Adrenal gland (tissue), 12 donors: Measurements from ENCODE around the gene PARVA. TPM values are rescaled to one million over a fixed set of nuclear protein-coding genes. Genes with fewer than 3 reads are reported as not detected.

Experiments
- DNase-seq, 7 donors: peaks; one replicate each; pipeline ENCODE4 v3.0.0-alpha.2; 2019 to 2020
- H3K27ac ChIP-seq, 5 donors: fragments of 200-600 bp; sonication (generic) in 4 of 5; 1 replicate in 3 of 5; 2 replicates in 2 of 5; pipeline versions ENCODE4 v1.5.1 to v1.8.0; 2016 to 2020; ENCODE audit warnings: mild to moderate bottlenecking in 1 of 5
- H3K27me3 ChIP-seq: fragments of 200-600 bp; 2 replicates; pipeline ENCODE4 v1.8.0; 2021
- H3K36me3 ChIP-seq, 2 donors: fragments of 200-600 bp; replicated peaks in 1 of 2; 1 replicate in 1 of 2; 2 replicates in 1 of 2; pipeline versions ENCODE4 v1.5.1 to v1.8.0; 2018 to 2022
- H3K4me1 ChIP-seq, 2 donors: fragments of 200-600 bp; replicated peaks in 1 of 2; 1 replicate in 1 of 2; 2 replicates in 1 of 2; pipeline versions ENCODE4 v1.5.1 to v1.8.0; 2018 to 2021
- H3K4me3 ChIP-seq, 4 donors: fragments of 200-600 bp; sonication (generic) in 3 of 4; one replicate each; pipeline ENCODE4 v1.5.1; 2016 to 2018
- H3K9me3 ChIP-seq, 3 donors: fragments of 200-600 bp; sonication (generic) in 1 of 3; replicated peaks in 1 of 3; 1 replicate in 2 of 3; 2 replicates in 1 of 3; pipeline versions ENCODE4 v1.5.1 to v1.8.0; 2016 to 2021
- POLR2A ChIP-seq, 2 donors: fragments of 450-650 bp; IDR thresholded peaks; one replicate each; pipeline ENCODE4 v1.6.1; 2017; ENCODE audit warnings: antibody characterized with exemption in 2 of 2, mild to moderate bottlenecking in 2 of 2, moderate library complexity in 1 of 2
- WGBS, 4 donors: extraction: QIAGEN DNeasy Blood & Tissue Kit in 2 of 4; methylation state at CpG; one replicate each; pipeline versions ENCODE4 v1.1.5 to v1.1.7; 2013 to 2017; 5-methylcytosine and 5-hydroxymethylcytosine counted together
- intact Hi-C, 2 donors: fragments of 100-400 bp; cut with DNase I; formaldehyde crosslinking; loops; one replicate each; pipeline versions ENCODE4 v1.14.1 to v1.15.0; 2022 to 2023
- polyA plus RNA-seq, 3 donors: library from polyadenylated mRNA; stranded (reverse); fragments of 200-250 nt in 2 of 3; fragments of 350-450 nt in 1 of 3; fragmentation: Illumina TruSeq in 1 of 3; extraction: RNeasy Lipid Tissue Mini Kit (QIAGEN cat#74804) in 1 of 3; gene quantifications; one replicate each; pipeline ENCODE4 v1.2.3, GENCODE V29; 2013 to 2014
- total RNA-seq, 9 donors: library from RNA; depleted of rRNA in 4 of 9; stranded (reverse); fragments of >200 nt in 4 of 9; fragments of 120-200 nt in 1 of 9; fragmentation: NEBNext Ultra II Directional in 1 of 9; extraction: Animal tissue kit (Norgen Biotek cat#: 25700) in 1 of 9; gene quantifications; one replicate each; pipeline versions ENCODE4 v1.1.0 to v1.2.4, GENCODE V29; 2013 to 2023
- TF ChIP-seq, protein P1 (sequence below), 6 experiments: fragments of 450-650 bp in 4 of 6; fragments of 200-600 bp in 2 of 6; sonication (generic) in 1 of 6; IDR thresholded peaks; 1 replicate in 5 of 6; 2 replicates in 1 of 6; pipeline versions ENCODE4 v1.5.1 to v1.8.0; 2016 to 2021; ENCODE audit warnings: antibody characterized with exemption in 6 of 6, mild to moderate bottlenecking in 2 of 6, moderate library complexity in 1 of 6
- donor health status: healthy with polysubstance abuse.
- donor health status: Bipolar disorder and iron deficiency.
- donor health status: DM: yes; HTN: yes; CAD: no.
- donor health status: DM: no; HTN: no; CAD: no.
- donor health status: DM: no; HTN: no; CAD: no.
- donor health status: DM: yes; HTN: yes; CAD: no.

PARVA gene
- total and polyA plus RNA-seq, 12 donors: 13.0 to 58.9 (median 31.4) TPM

DNA sequence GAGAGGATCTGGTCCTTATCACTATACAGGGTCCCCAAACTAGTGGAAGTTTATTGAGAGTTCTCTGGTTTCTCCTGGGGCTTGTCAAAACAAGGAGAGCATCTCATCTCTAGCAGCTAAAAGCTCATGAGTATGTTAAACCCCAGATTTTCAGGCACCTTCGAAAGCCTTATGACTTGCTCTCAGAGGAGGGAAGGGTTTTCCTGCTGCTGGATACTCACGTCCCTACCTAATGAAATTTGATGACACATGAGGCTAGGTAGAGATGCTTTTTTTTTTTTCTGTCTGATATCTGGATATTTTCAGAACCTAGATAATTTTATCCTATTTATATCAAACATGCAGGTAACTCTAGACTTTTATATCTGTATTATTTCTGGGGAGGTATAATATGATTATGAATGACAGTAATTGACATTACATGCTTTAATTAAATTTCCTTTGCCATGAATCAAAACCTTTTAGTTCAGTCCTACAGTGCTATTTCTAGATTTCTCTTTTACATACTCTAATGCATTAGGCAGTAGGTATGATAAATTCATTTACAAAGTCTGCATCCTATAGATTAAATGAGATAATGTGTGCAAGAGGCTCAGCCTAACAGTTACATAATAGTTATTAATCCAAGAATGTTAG, 73.9 kb downstream of the PARVA start:
- intact Hi-C loops: no loop called here
- peaks cover 0 to 3% of the 10 kb centered on the region in 2 donors for H3K4me1 ChIP-seq
- no peaks in the 10 kb centered on the region for H3K9me3 ChIP-seq
- H3K36me3 ChIP-seq: no peaks in the 10 kb centered on the region
- peak overlapping the region in 1 of 5 donors; percentile 45 for H3K27ac ChIP-seq
- WGBS, 4 donors: 87 to 96% (median 91%) methylated on average over 2 of the region's 2 CpGs
- no peak for DNase-seq
- H3K27me3 ChIP-seq: no peaks in the 10 kb centered on the region
- no peak overlapping the region for H3K4me3 ChIP-seq
- TF ChIP-seq, protein P1, sequence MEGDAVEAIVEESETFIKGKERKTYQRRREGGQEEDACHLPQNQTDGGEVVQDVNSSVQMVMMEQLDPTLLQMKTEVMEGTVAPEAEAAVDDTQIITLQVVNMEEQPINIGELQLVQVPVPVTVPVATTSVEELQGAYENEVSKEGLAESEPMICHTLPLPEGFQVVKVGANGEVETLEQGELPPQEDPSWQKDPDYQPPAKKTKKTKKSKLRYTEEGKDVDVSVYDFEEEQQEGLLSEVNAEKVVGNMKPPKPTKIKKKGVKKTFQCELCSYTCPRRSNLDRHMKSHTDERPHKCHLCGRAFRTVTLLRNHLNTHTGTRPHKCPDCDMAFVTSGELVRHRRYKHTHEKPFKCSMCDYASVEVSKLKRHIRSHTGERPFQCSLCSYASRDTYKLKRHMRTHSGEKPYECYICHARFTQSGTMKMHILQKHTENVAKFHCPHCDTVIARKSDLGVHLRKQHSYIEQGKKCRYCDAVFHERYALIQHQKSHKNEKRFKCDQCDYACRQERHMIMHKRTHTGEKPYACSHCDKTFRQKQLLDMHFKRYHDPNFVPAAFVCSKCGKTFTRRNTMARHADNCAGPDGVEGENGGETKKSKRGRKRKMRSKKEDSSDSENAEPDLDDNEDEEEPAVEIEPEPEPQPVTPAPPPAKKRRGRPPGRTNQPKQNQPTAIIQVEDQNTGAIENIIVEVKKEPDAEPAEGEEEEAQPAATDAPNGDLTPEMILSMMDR (IDR thresholded peaks at IDR 0.05): no peak
- no peak for TF ChIP-seq POLR2A (IDR thresholded peaks at IDR 0.05)

DNA sequence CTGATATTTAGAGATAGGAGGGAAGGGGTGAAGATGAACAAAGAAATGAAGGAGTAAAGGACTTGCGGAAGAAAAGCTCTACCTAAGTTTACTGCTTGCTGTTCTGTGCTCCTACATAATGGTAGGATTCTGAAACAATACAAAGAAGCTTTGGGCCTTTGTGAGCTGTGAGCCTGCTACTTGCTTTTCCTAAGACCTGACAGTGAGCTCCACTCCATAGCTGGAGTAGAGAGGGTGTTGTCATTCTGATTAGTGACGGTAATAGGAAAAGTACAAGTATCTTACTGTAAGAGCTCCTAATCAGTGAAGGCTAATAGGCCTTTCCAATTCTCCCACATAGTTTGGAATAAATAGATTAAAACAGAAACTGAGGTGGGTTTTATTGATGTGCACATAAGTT, 75.9 kb downstream of the PARVA start:
- H3K4me1 ChIP-seq: peaks cover 0 to 3% of the 10 kb centered on the region in 2 donors
- no peaks in the 10 kb centered on the region for H3K9me3 ChIP-seq
- no peak for TF ChIP-seq POLR2A (IDR thresholded peaks at IDR 0.05)
- TF ChIP-seq, protein P1 (IDR thresholded peaks at IDR 0.05): no peak
- H3K27me3 ChIP-seq: no peaks in the 10 kb centered on the region
- intact Hi-C loops: no loop called here
- no peaks in the 10 kb centered on the region for H3K36me3 ChIP-seq
- DNase-seq: no peak
- no peak overlapping the region for H3K27ac ChIP-seq
- WGBS, 4 donors: 89 to 99% (median 94%) methylated on average over 2 of the region's 2 CpGs
- H3K4me3 ChIP-seq: no peak overlapping the region

DNA sequence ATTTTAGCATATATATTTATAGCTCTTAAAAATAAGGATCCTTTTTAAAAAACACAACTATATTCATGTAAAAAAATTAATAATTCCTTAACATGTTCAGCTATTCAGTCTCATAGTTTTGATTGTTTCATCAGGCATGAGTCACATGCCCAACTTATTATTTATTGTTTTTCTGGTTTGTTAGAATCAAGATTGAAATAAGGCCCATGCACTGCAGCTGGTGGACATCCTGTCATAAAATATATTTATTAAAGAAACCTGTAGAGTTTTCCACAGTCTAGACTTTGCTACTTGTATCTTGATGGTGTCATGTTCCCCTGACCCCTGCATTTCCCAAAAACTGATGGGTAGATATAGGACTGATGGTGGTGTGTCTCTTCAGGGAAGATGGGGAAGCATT, 77.4 kb downstream of the PARVA start:
- intact Hi-C loops: no loop called here
- H3K27ac ChIP-seq: no peak overlapping the region
- H3K27me3 ChIP-seq: no peaks in the 10 kb centered on the region
- peaks cover 0 to 3% of the 10 kb centered on the region in 2 donors for H3K4me1 ChIP-seq
- no peaks in the 10 kb centered on the region for H3K9me3 ChIP-seq
- no peak overlapping the region for H3K4me3 ChIP-seq
- TF ChIP-seq, protein P1 (IDR thresholded peaks at IDR 0.05): no peak
- TF ChIP-seq POLR2A (IDR thresholded peaks at IDR 0.05): no peak
- DNase-seq: no peak
- H3K36me3 ChIP-seq: no peaks in the 10 kb centered on the region

DNA sequence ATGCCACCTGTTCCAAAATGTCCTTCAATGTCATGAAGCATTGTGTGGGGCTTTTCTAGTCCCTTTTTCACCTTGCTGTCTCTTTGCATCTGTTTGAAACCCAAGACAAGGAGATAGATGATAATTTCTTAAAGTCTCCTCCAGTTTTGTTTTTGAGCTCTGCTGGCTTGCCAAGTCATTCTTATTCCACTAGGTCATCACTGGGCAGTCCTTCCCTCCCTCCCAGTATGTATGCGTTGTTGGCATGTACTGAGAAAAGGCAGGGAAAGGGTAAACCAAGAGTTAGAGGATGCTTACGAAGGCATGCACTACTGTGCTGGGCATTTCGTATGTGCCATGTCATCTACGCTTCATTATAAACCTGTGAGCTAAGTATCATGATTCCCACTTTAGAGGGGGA, 78.6 kb downstream of the PARVA start:
- Histone ChIP-seq H3K27ac (no peak overlapping the region), H3K4me3 (no peak overlapping the region), H3K9me3 (no peaks in the 10 kb centered on the region), H3K27me3 (no peaks in the 10 kb centered on the region), H3K36me3 (no peaks in the 10 kb centered on the region), H3K4me1 (no peaks in the 10 kb centered on the region)
- intact Hi-C loops: no loop called here
- 88 to 94% (median 93%) methylated on average over 4 of the region's 4 CpGs for WGBS, 4 donors
- DNase-seq: no peak
- TF ChIP-seq, protein P1 (IDR thresholded peaks at IDR 0.05): no peak
- no peak for TF ChIP-seq POLR2A (IDR thresholded peaks at IDR 0.05)
